Smooth muscle cell (in vitro differentiated cells): ENCODE data around the gene SMARCD1. TPM values are rescaled to one million over a fixed set of nuclear protein-coding genes. Genes with fewer than 3 reads are reported as not detected.

ENCODE experiments used
- DNase-seq: peaks from one replicate; lab custom pipeline; 2025; ENCODE audit not compliant: unreplicated experiment; lab: John Stamatoyannopoulos, UW
- H2AFZ ChIP-seq: fragments of 200-600 bp; sonication (generic); 2 replicates; pipeline ENCODE4 v1.6.0; 2016; ENCODE audit warnings: antibody characterized with exemption, low read depth, mild to moderate bottlenecking
- H3F3A ChIP-seq: fragments of 200-600 bp; sonication (generic); 2 replicates; pipeline ENCODE4 v1.6.0; 2017; ENCODE audit warnings: antibody characterized with exemption, low read depth
- H3K27ac ChIP-seq: fragments of 200-600 bp; sonication (generic); 2 replicates; pipeline ENCODE4 v1.5.1; 2016; ENCODE audit warnings: low read depth, mild to moderate bottlenecking
- H3K27me3 ChIP-seq: fragments of 200-600 bp; sonication (generic); 2 replicates; pipeline ENCODE4 v1.6.1; 2016; ENCODE audit warnings: low read depth, mild to moderate bottlenecking
- H3K36me3 ChIP-seq: fragments of 200-600 bp; sonication (generic); 2 replicates; pipeline ENCODE4 v1.5.1; 2016; ENCODE audit warnings: low read depth
- H3K4me1 ChIP-seq: fragments of 200-600 bp; sonication (generic); 2 replicates; pipeline ENCODE4 v1.5.1; 2016; ENCODE audit warnings: low read depth
- H3K4me2 ChIP-seq: fragments of 200-600 bp; sonication (generic); 2 replicates; pipeline ENCODE4 v1.6.0; 2016; ENCODE audit warnings: mild to moderate bottlenecking
- H3K4me3 ChIP-seq: fragments of 200-600 bp; sonication (generic); 2 replicates; pipeline ENCODE4 v1.5.1; 2016; ENCODE audit warnings: mild to moderate bottlenecking
- H3K79me2 ChIP-seq: fragments of 200-600 bp; sonication (generic); 2 replicates; pipeline ENCODE4 v1.6.0; 2016; ENCODE audit warnings: low read depth, mild to moderate bottlenecking
- H3K9ac ChIP-seq: fragments of 200-600 bp; sonication (generic); 2 replicates; pipeline ENCODE4 v1.6.0; 2016; ENCODE audit warnings: low read depth
- H3K9me3 ChIP-seq: fragments of 200-600 bp; sonication (generic); replicated peaks from 2 replicates; pipeline ENCODE4 v1.5.1; 2016; ENCODE audit warnings: low read depth
- H4K20me1 ChIP-seq: fragments of 200-600 bp; sonication (generic); 2 replicates; pipeline ENCODE4 v1.6.0; 2016; ENCODE audit warnings: low read depth
- CTCF ChIP-seq: fragments of 200-600 bp; sonication (generic); IDR thresholded peaks from 2 replicates; pipeline ENCODE4 v1.5.1; 2017; ENCODE audit warnings: borderline replicate concordance, mild to moderate bottlenecking, antibody characterized with exemption; ENCODE audit not compliant: insufficient read depth, poor library complexity, severe bottlenecking
- WGBS: methylation state at CpG from one replicate; pipeline ENCODE4 v1.1.7; 2016; ENCODE audit warnings: low lambda C conversion rate; 5-methylcytosine and 5-hydroxymethylcytosine counted together
- polyA plus RNA-seq: library from polyadenylated mRNA; unstranded; fragments of >200 nt; fragmentation: Nextera tagmentation; extraction: Ambion mirVana; gene quantifications from 2 replicates; pipeline ENCODE4 v1.2.1, GENCODE V29; 2016
- total RNA-seq: library from RNA; depleted of rRNA; stranded (reverse); fragments of >200 nt; gene quantifications from 2 replicates; pipeline ENCODE4 v1.2.3, GENCODE V29; 2014

The SMARCD1 gene
- total and polyA plus RNA-seq, 2 experiments from 2014 or later, result 24.1 to 39.6 TPM

- Histone ChIP-seq H2AFZ (no peak overlapping the region), H3K27ac (no peak overlapping the region), H3K9me3 (no peaks in the 10 kb centered on the region), H3K4me1 (no peaks in the 10 kb centered on the region), H3K79me2 (no peaks in the 10 kb centered on the region), H3K4me2 (no peak overlapping the region), H3K36me3 (peaks cover 3% of the 10 kb centered on the region), H3K9ac (no peak overlapping the region), H4K20me1 (no peaks in the 10 kb centered on the region), H3K27me3 (no peaks in the 10 kb centered on the region), H3F3A (peaks cover 14% of the 10 kb centered on the region), H3K4me3 (no peak overlapping the region)
- 75% methylated on average over 5 of the region's 5 CpGs for WGBS
- no peak for DNase-seq
- no peak for TF ChIP-seq CTCF
These were observed 14.3 kb downstream of the SMARCD1 start for GRCh38 chr12:50099302-50100008.

- H3K36me3 ChIP-seq, result peaks cover 3% of the 10 kb centered on the region
- 95% methylated on average over 3 of the region's 3 CpGs for WGBS
- H3K27ac ChIP-seq, result no peak overlapping the region
- H3K4me2 ChIP-seq, result no peak overlapping the region
- no peaks in the 10 kb centered on the region for H3K9me3 ChIP-seq
- H3K4me1 ChIP-seq, result no peaks in the 10 kb centered on the region
- H3F3A ChIP-seq, result peaks cover 14% of the 10 kb centered on the region
- no peak overlapping the region for H3K9ac ChIP-seq
- no peaks in the 10 kb centered on the region for H3K79me2 ChIP-seq
- no peaks in the 10 kb centered on the region for H4K20me1 ChIP-seq
- no peak overlapping the region for H2AFZ ChIP-seq
- DNase-seq, result no peak
- no peak for TF ChIP-seq CTCF
- no peak overlapping the region for H3K4me3 ChIP-seq
- H3K27me3 ChIP-seq, result no peaks in the 10 kb centered on the region
These were observed 15.4 kb downstream of the SMARCD1 start for GRCh38 chr12:50100561-50100960.

GRCh38 chr12:50101663-50102062 is 16.5 kb downstream of the SMARCD1 start:
- no peak overlapping the region for H3K27ac ChIP-seq
- 75% methylated on average over 3 of the region's 3 CpGs for WGBS
- no peak for DNase-seq

More at GRCh38 chr12:50101663-50102062, 16.5 kb downstream of the SMARCD1 start:
- Histone ChIP-seq H3F3A (peaks cover 14% of the 10 kb centered on the region), H3K27me3 (no peaks in the 10 kb centered on the region), H3K4me1 (no peaks in the 10 kb centered on the region), H3K36me3 (peaks cover 3% of the 10 kb centered on the region), H3K4me3 (no peak overlapping the region), H3K4me2 (no peak overlapping the region), H2AFZ (no peak overlapping the region), H3K9ac (no peak overlapping the region), H4K20me1 (no peaks in the 10 kb centered on the region), H3K79me2 (no peaks in the 10 kb centered on the region), H3K9me3 (no peaks in the 10 kb centered on the region)
- TF ChIP-seq CTCF, result peak; percentile 39
